HEK293T (cell line): ENCODE measurements around the gene MACROD2.
"Not testable (repeated sequence)": the region's sequence is repeated elsewhere in the genome, so short reads cannot be mapped to it uniquely, and the experiment has no call there.

Experiments
- CTCF ChIA-PET: fragments of 350-600 bp; formaldehyde crosslinking; extraction: SDS; loops from one replicate; lab custom pipeline; 2021; ENCODE audit warnings: antibody characterized with exemption, inconsistent platforms; lab: Yijun Ruan, JAX
- POLR2A ChIA-PET: fragments of 350-600 bp; formaldehyde crosslinking; extraction: SDS; loops from one replicate; lab custom pipeline; 2020; ENCODE audit warnings: antibody characterized with exemption, inconsistent platforms; lab: Yijun Ruan, JAX
- DNase-seq: peaks from one replicate; pipeline ENCODE4 v3.0.0; 2012; ENCODE audit warnings: mixed read lengths; ENCODE audit errors: extremely low spot score
- ARNT ChIP-seq: fragments of 450-650 bp; IDR thresholded peaks from 2 replicates; pipeline ENCODE4 v1.6.1; 2017; ENCODE audit warnings: mild to moderate bottlenecking
- BHLHE40 ChIP-seq: fragments of 450-650 bp; IDR thresholded peaks from 2 replicates; pipeline ENCODE4 v1.6.1; 2016; ENCODE audit warnings: mild to moderate bottlenecking, moderate library complexity, borderline replicate concordance
- CTBP1 ChIP-seq: fragments of 450-650 bp; IDR thresholded peaks from 2 replicates; pipeline ENCODE4 v1.6.1; 2016; ENCODE audit warnings: borderline replicate concordance
- ELF4 ChIP-seq: fragments of 450-650 bp; IDR thresholded peaks from 2 replicates; pipeline ENCODE4 v1.6.1; 2017; ENCODE audit warnings: antibody characterized with exemption
- FOXA1 ChIP-seq: fragments of 450-650 bp; IDR thresholded peaks from 2 replicates; pipeline ENCODE4 v1.6.1; 2016; ENCODE audit warnings: mild to moderate bottlenecking
- FOXK2 ChIP-seq: fragments of 450-650 bp; IDR thresholded peaks from 2 replicates; pipeline ENCODE4 v1.6.1; 2016; ENCODE audit warnings: mild to moderate bottlenecking
- FOXM1 ChIP-seq: fragments of 450-650 bp; IDR thresholded peaks from 2 replicates; pipeline ENCODE4 v1.6.1; 2017; ENCODE audit warnings: mild to moderate bottlenecking, borderline replicate concordance
- HDGF ChIP-seq: fragments of 450-650 bp; IDR thresholded peaks from 2 replicates; pipeline ENCODE4 v1.6.1; 2017; ENCODE audit warnings: antibody characterized with exemption, borderline replicate concordance
- L3MBTL2 ChIP-seq: fragments of 450-650 bp; conservative IDR thresholded peaks from 2 replicates; pipeline ENCODE4 v1.6.1; 2016; ENCODE audit warnings: mild to moderate bottlenecking
- LEF1 ChIP-seq: fragments of 450-650 bp; IDR thresholded peaks from 2 replicates; pipeline ENCODE4 v1.6.1; 2017; ENCODE audit warnings: mild to moderate bottlenecking, borderline replicate concordance
- NFRKB ChIP-seq: fragments of 450-650 bp; IDR thresholded peaks from 2 replicates; pipeline ENCODE4 v1.6.1; 2016; ENCODE audit warnings: mild to moderate bottlenecking, moderate library complexity
- PKNOX1 ChIP-seq: fragments of 450-650 bp; IDR thresholded peaks from 2 replicates; pipeline ENCODE4 v1.6.1; 2016
- SP1 ChIP-seq: fragments of 450-650 bp; IDR thresholded peaks from 2 replicates; pipeline ENCODE4 v1.6.1; 2017
- SUZ12 ChIP-seq: fragments of 450-650 bp; IDR thresholded peaks from 2 replicates; pipeline ENCODE4 v1.6.1; 2016; ENCODE audit warnings: mild to moderate bottlenecking
- TARDBP ChIP-seq: fragments of 450-650 bp; IDR thresholded peaks from 2 replicates; pipeline ENCODE4 v1.6.1; 2016
- ZNF384 ChIP-seq: fragments of 450-650 bp; IDR thresholded peaks from 2 replicates; pipeline ENCODE4 v1.6.1; 2016

The MACROD2 gene

GRCh38 chr20:16011056-16011455 is 2015.7 kb downstream of the MACROD2 start:
- no peak for DNase-seq
- CTCF ChIA-PET: no interaction called here
- TF ChIP-seq BHLHE40 (no peak), TARDBP (no peak), ZNF384 (no peak), SUZ12 (no peak), ELF4 (no peak), FOXM1 (no peak), L3MBTL2 (no peak), SP1 (no peak), FOXK2 (no peak), CTBP1 (no peak)
- POLR2A ChIA-PET: no interaction called here

- DNase-seq: no peak
- TF ChIP-seq PKNOX1 (no peak), CTBP1 (no peak), ELF4 (no peak), LEF1 (no peak), ZNF384 (no peak), NFRKB (no peak), SUZ12 (no peak), BHLHE40 (no peak), FOXA1 (no peak), ARNT (no peak), HDGF (no peak), FOXK2 (no peak), L3MBTL2 (no peak)
- POLR2A ChIA-PET: no interaction called here
- CTCF ChIA-PET: no interaction called here
These were observed 2016.2 kb downstream of the MACROD2 start for GRCh38 chr20:16011519-16011918.

GRCh38 chr20:16012934-16013333 is 2017.6 kb downstream of the MACROD2 start:
- CTCF ChIA-PET, POLR2A ChIA-PET, DNase-seq: not testable (repeated sequence)

- no peak for TF ChIP-seq TARDBP
- TF ChIP-seq ARNT: no peak
- no peak for TF ChIP-seq SP1
- no peak for TF ChIP-seq L3MBTL2
- TF ChIP-seq LEF1: no peak
- TF ChIP-seq FOXM1: no peak
- no peak for TF ChIP-seq FOXK2
- TF ChIP-seq SUZ12: no peak
- TF ChIP-seq FOXA1: no peak
- no peak for TF ChIP-seq NFRKB
- no peak for TF ChIP-seq HDGF
- no peak for TF ChIP-seq PKNOX1
- ChIA-PET CTCF (no interaction called here), POLR2A (no interaction called here)
- DNase-seq: no peak
These were observed 2018.3 kb downstream of the MACROD2 start for GRCh38 chr20:16013631-16014030.

- ChIA-PET POLR2A (no interaction called here), CTCF (no interaction called here)
- no peak for TF ChIP-seq ZNF384
- TF ChIP-seq ARNT: no peak
- TF ChIP-seq PKNOX1: no peak
- TF ChIP-seq FOXA1: no peak
- no peak for TF ChIP-seq SUZ12
- TF ChIP-seq FOXM1: no peak
- no peak for TF ChIP-seq NFRKB
- TF ChIP-seq TARDBP: no peak
- no peak for TF ChIP-seq HDGF
- TF ChIP-seq LEF1: no peak
- TF ChIP-seq FOXK2: no peak
- no peak for TF ChIP-seq L3MBTL2
- TF ChIP-seq SP1: no peak
- TF ChIP-seq BHLHE40: no peak
- no peak for TF ChIP-seq CTBP1
- TF ChIP-seq ELF4: no peak
- no peak for DNase-seq
These were observed 2019.1 kb downstream of the MACROD2 start for GRCh38 chr20:16014436-16014835.

- POLR2A ChIA-PET: no interaction called here
- TF ChIP-seq PKNOX1 (no peak), FOXA1 (no peak), BHLHE40 (no peak), TARDBP (no peak), FOXM1 (no peak), HDGF (no peak), NFRKB (no peak), L3MBTL2 (no peak), FOXK2 (no peak), ARNT (no peak), CTBP1 (no peak), SP1 (no peak), SUZ12 (no peak), LEF1 (no peak), ELF4 (no peak), ZNF384 (no peak)
- no peak for DNase-seq
- CTCF ChIA-PET: no interaction called here
These were observed 2022.3 kb downstream of the MACROD2 start for GRCh38 chr20:16017656-16018055.
